Tibial nerve (tissue), 4 donors: ENCODE data around the gene HTR3B. TPM values are rescaled to one million over a fixed set of nuclear protein-coding genes. Genes with fewer than 3 reads are reported as not detected.

Experiments
- DNase-seq, 2 donors: peaks; one replicate each; pipeline ENCODE4 v3.0.0-alpha.2; 2019; ENCODE audit warnings: low spot score in 2 of 2
- H3K27ac ChIP-seq, 4 donors: fragments of 200-600 bp; sonication (generic) in 3 of 4; one replicate each; pipeline ENCODE4 v1.5.1; 2017 to 2019; ENCODE audit warnings: mild to moderate bottlenecking in 1 of 4
- H3K27me3 ChIP-seq, 2 donors: fragments of 200-600 bp; sonication (generic) in 1 of 2; one replicate each; pipeline versions ENCODE4 v1.5.1 to v1.6.0; 2017 to 2019
- H3K36me3 ChIP-seq, 3 donors: fragments of 200-600 bp; sonication (generic); one replicate each; pipeline ENCODE4 v1.5.1; 2018 to 2019
- H3K4me1 ChIP-seq, 4 donors: fragments of 200-600 bp; sonication (generic) in 3 of 4; one replicate each; pipeline ENCODE4 v1.5.1; 2017 to 2019
- H3K4me3 ChIP-seq, 4 donors: fragments of 200-600 bp; sonication (generic) in 3 of 4; one replicate each; pipeline ENCODE4 v1.5.1; 2017 to 2019; ENCODE audit warnings: mild to moderate bottlenecking in 1 of 4, moderate library complexity in 1 of 4
- H3K9me3 ChIP-seq, 4 donors: fragments of 200-600 bp; sonication (generic) in 3 of 4; one replicate each; pipeline ENCODE4 v1.5.1; 2017 to 2019
- EP300 ChIP-seq, 2 donors: sonication (generic); formaldehyde crosslinking; IDR thresholded peaks; one replicate each; pipeline ENCODE4 v1.6.1; 2017; ENCODE audit warnings: antibody characterized with exemption in 2 of 2, mild to moderate bottlenecking in 1 of 2
- POLR2A ChIP-seq, 2 donors: fragments of 450-650 bp; IDR thresholded peaks; one replicate each; pipeline ENCODE4 v1.6.1; 2017; ENCODE audit warnings: antibody characterized with exemption in 2 of 2, mild to moderate bottlenecking in 2 of 2, moderate library complexity in 2 of 2
- WGBS, 2 donors: methylation state at CpG; one replicate each; pipeline ENCODE4 v1.1.5; 2018; 5-methylcytosine and 5-hydroxymethylcytosine counted together
- total RNA-seq, 4 donors: library from RNA; depleted of rRNA; stranded (reverse); fragments of >200 nt; gene quantifications; one replicate each; pipeline ENCODE4 v1.1.0, GENCODE V29; 2016
- TF ChIP-seq, protein P1 (sequence below), 5 experiments: fragments of 200-600 bp in 3 of 5; fragments of 450-650 bp in 2 of 5; sonication (generic) in 3 of 5; IDR thresholded peaks; one replicate each; pipeline ENCODE4 v1.5.1; 2016 to 2019; ENCODE audit warnings: antibody characterized with exemption in 5 of 5, mild to moderate bottlenecking in 3 of 5, moderate library complexity in 2 of 5

Gene HTR3B
- total RNA-seq, 4 donors from 2014 or later, result not detected

DNA sequence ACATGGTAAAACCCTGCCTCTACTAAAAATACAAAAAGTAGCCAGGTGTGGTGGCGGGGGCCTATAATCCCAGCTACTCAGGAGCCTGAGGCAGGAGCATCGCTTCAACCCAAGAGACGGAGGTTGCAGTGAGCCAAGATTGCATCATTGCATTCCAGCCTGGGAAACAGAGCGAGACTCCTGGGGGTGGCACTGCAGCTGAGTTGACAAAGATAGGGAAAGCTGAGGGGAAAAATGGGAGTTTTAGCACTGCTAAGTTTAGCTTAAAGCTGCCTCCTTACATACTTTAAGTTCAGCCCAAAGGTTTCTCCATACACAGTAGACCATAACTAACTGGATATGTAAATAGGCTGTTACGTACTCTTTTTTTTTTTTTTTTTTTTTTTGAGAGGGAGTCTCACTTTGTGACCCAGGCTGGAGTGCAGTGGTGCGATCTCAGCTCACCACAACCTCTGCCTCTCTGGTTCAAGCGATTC is 20.2 kb upstream of the HTR3B start:
- H3K4me1 ChIP-seq, result no peaks in the 10 kb centered on the region
- no peaks in the 10 kb centered on the region for H3K9me3 ChIP-seq
- TF ChIP-seq POLR2A (IDR thresholded peaks at IDR 0.05), result no peak
- no peak for TF ChIP-seq EP300 (IDR thresholded peaks at IDR 0.05)
- TF ChIP-seq, protein P1, sequence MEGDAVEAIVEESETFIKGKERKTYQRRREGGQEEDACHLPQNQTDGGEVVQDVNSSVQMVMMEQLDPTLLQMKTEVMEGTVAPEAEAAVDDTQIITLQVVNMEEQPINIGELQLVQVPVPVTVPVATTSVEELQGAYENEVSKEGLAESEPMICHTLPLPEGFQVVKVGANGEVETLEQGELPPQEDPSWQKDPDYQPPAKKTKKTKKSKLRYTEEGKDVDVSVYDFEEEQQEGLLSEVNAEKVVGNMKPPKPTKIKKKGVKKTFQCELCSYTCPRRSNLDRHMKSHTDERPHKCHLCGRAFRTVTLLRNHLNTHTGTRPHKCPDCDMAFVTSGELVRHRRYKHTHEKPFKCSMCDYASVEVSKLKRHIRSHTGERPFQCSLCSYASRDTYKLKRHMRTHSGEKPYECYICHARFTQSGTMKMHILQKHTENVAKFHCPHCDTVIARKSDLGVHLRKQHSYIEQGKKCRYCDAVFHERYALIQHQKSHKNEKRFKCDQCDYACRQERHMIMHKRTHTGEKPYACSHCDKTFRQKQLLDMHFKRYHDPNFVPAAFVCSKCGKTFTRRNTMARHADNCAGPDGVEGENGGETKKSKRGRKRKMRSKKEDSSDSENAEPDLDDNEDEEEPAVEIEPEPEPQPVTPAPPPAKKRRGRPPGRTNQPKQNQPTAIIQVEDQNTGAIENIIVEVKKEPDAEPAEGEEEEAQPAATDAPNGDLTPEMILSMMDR (IDR thresholded peaks at IDR 0.05), result no peak
- no peak overlapping the region for H3K4me3 ChIP-seq
- no peaks in the 10 kb centered on the region for H3K27me3 ChIP-seq
- DNase-seq, result no peak
- no peaks in the 10 kb centered on the region for H3K36me3 ChIP-seq
- 63 to 66% methylated on average over 7 of the region's 7 CpGs for WGBS, 2 donors
- H3K27ac ChIP-seq, result no peak overlapping the region

DNA sequence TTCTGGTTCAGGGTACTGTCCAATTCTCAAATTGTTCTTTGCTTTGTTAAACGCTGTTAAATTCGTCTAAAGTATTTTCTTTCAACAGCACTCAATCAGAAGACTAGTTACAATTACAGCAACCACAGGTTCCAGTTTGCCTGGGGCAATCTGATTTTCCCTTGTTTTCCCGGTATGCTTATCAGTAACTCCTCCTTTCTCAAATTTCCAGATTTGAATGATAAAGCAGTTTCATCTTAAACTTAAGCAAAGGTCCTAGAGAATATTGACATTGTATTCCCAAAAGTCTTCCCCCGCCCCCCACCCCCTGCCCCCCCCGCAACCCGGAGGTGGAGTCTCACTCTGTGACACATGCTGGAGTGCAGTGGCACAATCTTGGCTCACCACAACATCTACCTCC is 18.7 kb upstream of the HTR3B start:
- H3K9me3 ChIP-seq, result no peaks in the 10 kb centered on the region
- H3K4me1 ChIP-seq, result no peaks in the 10 kb centered on the region
- TF ChIP-seq, protein P1 (IDR thresholded peaks at IDR 0.05), result no peak
- no peak for TF ChIP-seq POLR2A (IDR thresholded peaks at IDR 0.05)
- no peak for TF ChIP-seq EP300 (IDR thresholded peaks at IDR 0.05)
- H3K27ac ChIP-seq, result no peak overlapping the region
- H3K27me3 ChIP-seq, result no peaks in the 10 kb centered on the region
- no peak for DNase-seq
- 63 to 65% methylated on average over 6 of the region's 6 CpGs for WGBS, 2 donors
- H3K4me3 ChIP-seq, result no peak overlapping the region
- no peaks in the 10 kb centered on the region for H3K36me3 ChIP-seq

DNA sequence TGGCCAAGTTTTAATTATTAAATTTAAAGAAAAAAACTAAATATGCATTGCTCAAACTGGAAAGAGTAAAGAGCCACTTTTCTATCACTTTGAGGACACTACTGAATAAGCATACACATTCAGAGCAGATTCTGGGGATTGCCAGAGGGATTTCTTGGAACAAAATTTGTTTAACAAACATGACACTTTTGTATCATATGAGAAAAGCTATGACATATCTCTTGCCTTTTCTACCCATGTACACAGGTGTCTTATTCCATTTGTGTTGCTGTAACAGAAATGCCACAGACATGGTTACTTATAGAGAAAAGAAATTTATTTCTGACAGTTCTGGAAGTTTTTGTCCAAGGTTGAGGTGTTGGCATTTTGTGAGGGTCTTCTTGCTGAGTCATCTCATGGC is 15.7 kb upstream of the HTR3B start:
- no peaks in the 10 kb centered on the region for H3K9me3 ChIP-seq
- no peak overlapping the region for H3K4me3 ChIP-seq
- no peaks in the 10 kb centered on the region for H3K27me3 ChIP-seq

GRCh38 chr11:113894421-113894996 is 10.1 kb upstream of the HTR3B start:
- H3K36me3 ChIP-seq, result no peaks in the 10 kb centered on the region
- no peaks in the 10 kb centered on the region for H3K9me3 ChIP-seq
- H3K4me3 ChIP-seq, result no peak overlapping the region
- WGBS, 2 donors, result 67 to 72% methylated on average over 9 of the region's 9 CpGs
- no peak overlapping the region for H3K27ac ChIP-seq
- TF ChIP-seq POLR2A (IDR thresholded peaks at IDR 0.05) (no peak), EP300 (IDR thresholded peaks at IDR 0.05) (no peak)
- TF ChIP-seq, protein P1 (IDR thresholded peaks at IDR 0.05), result no peak
- peaks cover 0 to 8% (median 0%) of the 10 kb centered on the region in 4 donors for H3K4me1 ChIP-seq
- no peak for DNase-seq
- H3K27me3 ChIP-seq, result no peaks in the 10 kb centered on the region

More for the DNA sequence above, 15.7 kb upstream of the HTR3B start:
- Histone ChIP-seq H3K36me3 (no peaks in the 10 kb centered on the region), H3K27ac (no peak overlapping the region), H3K4me1 (no peaks in the 10 kb centered on the region)
- TF ChIP-seq EP300 (IDR thresholded peaks at IDR 0.05) (no peak), POLR2A (IDR thresholded peaks at IDR 0.05) (no peak)
- TF ChIP-seq, protein P1 (IDR thresholded peaks at IDR 0.05), result no peak
- no peak for DNase-seq

DNA sequence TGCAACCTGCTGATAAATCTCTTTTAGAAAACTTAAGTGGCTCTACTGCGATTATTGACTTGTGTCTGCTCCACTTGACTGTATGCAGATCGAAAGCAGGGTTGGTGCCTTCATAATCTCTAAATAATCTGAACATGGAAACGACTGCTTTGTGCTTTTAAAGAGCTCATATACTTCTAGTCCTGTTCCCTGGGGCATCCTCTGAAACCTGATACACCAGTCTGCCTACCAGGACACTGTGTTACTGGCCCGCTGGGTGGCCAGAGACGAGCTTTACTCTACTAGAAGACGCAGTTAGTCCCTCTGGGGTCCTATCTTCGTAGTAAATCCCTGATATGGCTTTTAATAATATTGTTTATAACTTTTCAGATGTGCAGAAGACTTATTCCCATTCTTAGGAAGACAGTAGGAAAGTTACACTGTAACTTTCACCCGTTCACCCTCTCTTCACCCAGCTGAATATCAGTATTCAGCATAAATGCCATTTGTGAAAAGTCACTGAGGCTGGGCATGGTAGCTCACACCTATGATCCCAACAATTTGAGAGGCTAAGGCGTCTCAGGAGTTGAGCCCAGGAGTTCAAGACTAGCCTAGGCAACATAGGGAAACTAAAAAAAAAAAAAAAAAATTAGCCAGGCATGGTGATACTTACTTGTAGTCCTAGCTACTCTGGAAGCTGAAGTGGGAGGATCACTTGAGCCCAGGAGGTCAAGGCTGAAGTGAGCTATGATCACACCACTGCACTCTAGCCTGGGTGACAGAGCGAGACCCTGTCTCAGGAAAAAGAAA is 9.0 kb upstream of the HTR3B start:
- WGBS, 2 donors, result 61 to 62% methylated on average over 10 of the region's 10 CpGs
- H3K27ac ChIP-seq, result no peak overlapping the region
- TF ChIP-seq EP300 (IDR thresholded peaks at IDR 0.05) (no peak), POLR2A (IDR thresholded peaks at IDR 0.05) (no peak)
- TF ChIP-seq, protein P1 (IDR thresholded peaks at IDR 0.05), result no peak

More for the DNA sequence above, 9.0 kb upstream of the HTR3B start:
- H3K27me3 ChIP-seq, result no peaks in the 10 kb centered on the region
- peaks cover 0 to 8% (median 0%) of the 10 kb centered on the region in 4 donors for H3K4me1 ChIP-seq
- no peak for DNase-seq
- no peaks in the 10 kb centered on the region for H3K9me3 ChIP-seq
- no peak overlapping the region for H3K4me3 ChIP-seq
- no peaks in the 10 kb centered on the region for H3K36me3 ChIP-seq
